Kidney (tissue), 14 donors: ENCODE measurements around the gene BACH2. TPM values are rescaled to one million over a fixed set of nuclear protein-coding genes. Genes with fewer than 3 reads are reported as not detected.

Source experiments
- DNase-seq, 5 donors: peaks; one replicate each; pipeline ENCODE4 v3.0.0-alpha.2; 2013 to 2020
- FAIRE-seq: peaks from 2 replicates; lab custom pipeline; 2012; peaks lifted over from hg19 to GRCh38; lab: Jason Lieb, UNC
- H3K27ac ChIP-seq, 2 donors: one replicate each; pipeline ENCODE4 v1.7.0; 2013; ENCODE audit warnings: low read depth in 2 of 2, low read length in 2 of 2, inconsistent platforms in 1 of 2
- H3K27me3 ChIP-seq: one replicate; pipeline ENCODE4 v1.7.1; 2013; ENCODE audit warnings: low read length, inconsistent platforms; ENCODE audit not compliant: control insufficient read depth, insufficient read depth
- H3K36me3 ChIP-seq, 3 donors: one replicate each; pipeline versions ENCODE4 v1.7.0 to v1.7.1; 2013; ENCODE audit warnings: low read length in 3 of 3, control low read depth in 1 of 3, inconsistent platforms in 1 of 3; ENCODE audit not compliant: insufficient read depth in 3 of 3, control insufficient read depth in 2 of 3
- H3K4me1 ChIP-seq, 3 donors: one replicate each; pipeline versions ENCODE4 v1.7.0 to v1.7.1; 2013; ENCODE audit warnings: low read length in 3 of 3, inconsistent platforms in 1 of 3, low read depth in 1 of 3; ENCODE audit not compliant: control insufficient read depth in 2 of 3, insufficient read depth in 2 of 3
- H3K4me3 ChIP-seq, 3 donors: one replicate each; pipeline versions ENCODE4 v1.7.0 to v1.8.1; 2013; ENCODE audit warnings: low read length in 3 of 3, control low read depth in 1 of 3, inconsistent platforms in 1 of 3
- H3K9ac ChIP-seq, 3 donors: one replicate each; pipeline versions ENCODE4 v1.7.0 to v1.7.1; 2013; ENCODE audit warnings: low read length in 3 of 3, control low read depth in 1 of 3, inconsistent platforms in 1 of 3
- H3K9me3 ChIP-seq, 3 donors: one replicate each; pipeline versions ENCODE4 v1.7.0 to v1.7.1; 2013; ENCODE audit warnings: low read length in 3 of 3, control low read depth in 1 of 3, inconsistent platforms in 1 of 3; ENCODE audit not compliant: control insufficient read depth in 2 of 3, insufficient read depth in 1 of 3
- CTCF ChIP-seq: IDR thresholded peaks from 3 replicates; pipeline ENCODE4 v1.5.1; 2012; ENCODE audit warnings: mild to moderate bottlenecking, moderate library complexity, borderline replicate concordance; ENCODE audit not compliant: insufficient read depth; ENCODE audit errors: extremely low read depth
- intact Hi-C: fragments of 100-400 bp; cut with DNase I; formaldehyde crosslinking; loops from one replicate; pipeline ENCODE4 v1.11.1; 2022
- polyA plus RNA-seq: library from polyadenylated mRNA; stranded (reverse); fragments of 350-450 nt; fragmentation: Illumina TruSeq; extraction: RNeasy Lipid Tissue Mini Kit (QIAGEN cat#74804); gene quantifications from one replicate; pipeline ENCODE4 v1.2.3, GENCODE V29; 2014; ENCODE audit warnings: low read depth, low replicate concordance; ENCODE audit not compliant: insufficient read depth
- total RNA-seq: library from RNA; stranded (reverse); fragmentation: NEBNext Ultra II Directional; extraction: Animal tissue kit (Norgen Biotek cat#: 25700); gene quantifications from one replicate; pipeline ENCODE4 v1.2.1, GENCODE V29; 2021
- donor health status: control.
- donor health status: control.
- donor health status: control.
- donor health status: control.
- donor health status: control.
- donor health status: DM: yes; HTN: yes; CAD: no.
- donor health status: Normal renal cell carcinoma (clear cell type).

The BACH2 gene
- total and polyA plus RNA-seq, 2 donors from 2014 or later = 0.32 to 6.9 TPM

GRCh38 chr6:89987140-89987539 is 309.5 kb downstream of the BACH2 start:
- no peak overlapping the region for H3K9ac ChIP-seq
- intact Hi-C loops = no loop called here
- no peaks in the 10 kb centered on the region for H3K4me1 ChIP-seq
- H3K27me3 ChIP-seq = no peaks in the 10 kb centered on the region
- H3K36me3 ChIP-seq = no peaks in the 10 kb centered on the region
- no peak for TF ChIP-seq CTCF
- H3K9me3 ChIP-seq = no peaks in the 10 kb centered on the region
- no peak overlapping the region for H3K4me3 ChIP-seq
- H3K27ac ChIP-seq = no peak overlapping the region
- FAIRE-seq (no peak), DNase-seq (no peak)

GRCh38 chr6:89986650-89987074 is 310.0 kb downstream of the BACH2 start:
- Histone ChIP-seq H3K27ac (no peak overlapping the region), H3K9me3 (no peaks in the 10 kb centered on the region), H3K9ac (no peak overlapping the region), H3K36me3 (no peaks in the 10 kb centered on the region), H3K4me1 (no peaks in the 10 kb centered on the region), H3K27me3 (no peaks in the 10 kb centered on the region), H3K4me3 (no peak overlapping the region)
- FAIRE-seq = no peak
- no peak for DNase-seq
- no peak for TF ChIP-seq CTCF
- intact Hi-C loops = no loop called here

GRCh38 chr6:89985751-89986493 is 310.7 kb downstream of the BACH2 start:
- H3K9ac ChIP-seq = no peak overlapping the region
- DNase-seq (peak in 1 of 5 donors; percentile 39), FAIRE-seq (no peak)
- H3K4me1 ChIP-seq = no peaks in the 10 kb centered on the region
- no peaks in the 10 kb centered on the region for H3K36me3 ChIP-seq
- H3K27ac ChIP-seq = no peak overlapping the region
- intact Hi-C loops = no loop called here
- TF ChIP-seq CTCF = no peak
- no peaks in the 10 kb centered on the region for H3K27me3 ChIP-seq
- no peak overlapping the region for H3K4me3 ChIP-seq
- no peaks in the 10 kb centered on the region for H3K9me3 ChIP-seq
